ENCODE results near the gene FMN1. TPM values are rescaled to one million over a fixed set of nuclear protein-coding genes. Genes with fewer than 3 reads are reported as not detected.
"Not testable (repeated sequence)": the region's sequence is repeated elsewhere in the genome, so short reads cannot be mapped to it uniquely, and the experiment has no call there.

FMN1 gene
- total RNA-seq, 1 donor from 2014 or later: 2.2 TPM

DNA sequence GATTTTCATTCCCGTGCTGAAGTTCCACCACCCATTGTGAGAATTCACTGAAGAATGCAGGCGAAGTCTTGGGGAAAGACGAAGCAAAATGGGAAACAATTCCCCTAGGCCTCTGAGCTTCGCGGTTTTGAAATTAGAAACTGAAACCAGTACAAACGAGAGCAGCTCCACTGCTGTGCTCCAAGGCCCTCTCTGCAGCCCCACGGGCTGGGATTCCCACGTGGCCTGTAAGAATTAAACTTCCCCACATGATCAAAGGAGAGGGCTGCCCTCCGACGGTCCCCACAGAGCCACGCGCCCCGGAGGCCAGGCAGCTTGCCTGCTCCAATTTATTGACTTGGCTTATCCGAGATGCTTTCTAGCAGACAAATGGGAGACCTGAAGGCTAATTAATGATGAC is 332.8 kb downstream of the FMN1 start:
- no peak for DNase-seq (ENCODE audit: low spot score)
- intact Hi-C loops (cut with DNase I): no loop called here

DNA sequence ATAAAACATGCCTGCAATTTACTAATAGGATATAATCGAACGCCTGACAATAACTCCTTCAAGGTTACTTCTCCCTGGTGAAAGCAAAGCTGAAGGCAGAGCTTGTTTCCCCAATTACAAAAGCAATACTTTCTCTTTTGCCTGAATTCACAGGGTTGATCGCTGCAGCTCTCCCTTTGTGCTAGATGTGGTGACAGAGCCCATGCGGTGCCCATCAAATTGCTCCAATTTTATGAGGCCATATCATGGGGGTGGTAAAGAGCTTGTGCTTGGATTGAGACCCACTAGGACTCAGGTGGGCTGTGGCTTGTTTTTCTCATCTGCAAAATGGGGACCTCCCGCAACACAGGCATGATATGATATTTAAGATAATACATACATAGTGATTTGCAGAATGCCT is 333.3 kb downstream of the FMN1 start:
- intact Hi-C loops (cut with DNase I): no loop called here
- DNase-seq (ENCODE audit: low spot score): no peak

DNA sequence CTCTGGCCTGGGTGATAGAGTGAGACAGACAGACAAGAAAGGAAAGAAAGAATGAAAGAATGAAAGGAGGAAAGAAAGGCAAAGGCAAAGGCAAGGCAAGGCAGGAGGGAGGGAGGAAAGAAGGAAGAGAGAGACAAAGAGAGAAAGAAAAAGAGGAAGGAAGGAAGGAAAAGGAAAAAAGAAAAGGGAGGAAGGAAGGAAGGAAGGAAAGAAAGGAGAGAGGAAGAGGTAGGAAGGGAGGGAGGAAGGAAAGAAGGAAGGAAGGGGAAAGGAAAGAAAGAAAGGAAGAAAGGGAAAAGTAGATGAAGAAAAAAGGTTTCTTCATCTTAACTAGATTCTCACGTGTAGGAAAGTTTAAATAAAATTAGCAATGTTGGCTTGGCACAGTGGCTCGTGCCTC is 334.5 kb downstream of the FMN1 start:
- DNase-seq (ENCODE audit: low spot score): no peak
- intact Hi-C loops (cut with DNase I): loop anchor here (10.0 kb wide), 1 partner anchor 135 kb away; no protein-coding TSS in a partner anchor

DNA sequence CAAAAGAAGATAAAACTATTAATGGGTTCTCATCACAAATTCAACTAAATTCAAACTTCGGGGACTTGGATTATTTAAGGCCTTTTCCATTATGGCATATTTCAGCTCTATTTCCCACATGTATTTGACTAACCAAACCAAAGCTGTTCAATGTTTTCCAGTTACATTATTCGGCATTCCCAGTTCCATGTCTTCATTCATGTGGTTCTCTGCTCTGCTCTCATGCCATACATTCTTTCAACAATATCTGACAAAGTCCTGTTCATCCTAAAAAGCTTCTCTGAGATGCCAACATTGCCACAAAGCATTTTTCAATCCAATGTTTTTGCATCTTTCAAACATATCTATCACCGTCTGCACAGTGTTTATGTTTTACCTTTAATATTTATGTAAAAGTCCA is 335.3 kb downstream of the FMN1 start:
- intact Hi-C loops (cut with DNase I): loop anchor here (10.0 kb wide), 1 partner anchor 136 kb away; no protein-coding TSS in a partner anchor
- DNase-seq (ENCODE audit: low spot score): no peak

DNA sequence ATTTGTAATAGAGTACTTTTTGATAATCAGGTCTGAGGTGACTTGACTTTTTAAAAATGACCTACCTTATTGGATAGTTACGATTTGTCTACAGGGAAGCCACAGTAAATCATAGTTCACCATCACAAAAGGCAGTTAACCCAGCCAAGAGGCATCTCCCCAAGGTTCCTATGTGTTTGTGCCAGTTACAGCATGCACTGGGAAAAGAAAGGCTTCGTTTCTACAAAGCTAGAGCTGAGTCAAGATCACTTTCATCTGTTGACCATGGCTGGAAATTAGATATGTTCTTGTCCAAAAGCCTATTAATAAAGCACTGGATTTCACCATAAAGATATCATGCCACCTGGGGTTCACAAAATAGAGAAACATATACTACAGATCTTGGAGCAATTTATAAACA is 336.8 kb downstream of the FMN1 start:
- DNase-seq (ENCODE audit: low spot score): no peak
- intact Hi-C loops (cut with DNase I): loop anchor here (10.0 kb wide), 1 partner anchor 137 kb away; no protein-coding TSS in a partner anchor

DNA sequence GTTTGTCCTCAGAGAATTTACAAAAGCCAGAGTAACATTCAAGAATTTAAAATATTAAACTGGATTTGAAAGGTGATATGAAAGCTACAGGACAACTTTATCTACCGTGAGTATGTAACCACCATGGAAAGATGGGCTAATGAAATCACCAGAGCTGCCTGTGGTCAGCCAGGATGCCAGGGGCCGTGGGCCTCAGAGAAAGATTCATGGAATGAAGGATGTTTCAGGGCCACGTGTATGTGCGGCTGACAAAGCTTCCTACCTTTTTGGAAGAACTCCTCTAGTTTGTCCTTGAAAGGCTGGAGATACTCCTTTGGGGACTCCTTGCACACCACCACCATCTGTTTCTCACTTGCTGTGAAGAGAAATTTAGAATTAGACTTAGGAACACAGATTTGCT is 337.8 kb downstream of the FMN1 start:
- DNase-seq (ENCODE audit: low spot score): no peak
- intact Hi-C loops (cut with DNase I): loop anchor here (10.0 kb wide), 1 partner anchor 138 kb away; no protein-coding TSS in a partner anchor

DNA sequence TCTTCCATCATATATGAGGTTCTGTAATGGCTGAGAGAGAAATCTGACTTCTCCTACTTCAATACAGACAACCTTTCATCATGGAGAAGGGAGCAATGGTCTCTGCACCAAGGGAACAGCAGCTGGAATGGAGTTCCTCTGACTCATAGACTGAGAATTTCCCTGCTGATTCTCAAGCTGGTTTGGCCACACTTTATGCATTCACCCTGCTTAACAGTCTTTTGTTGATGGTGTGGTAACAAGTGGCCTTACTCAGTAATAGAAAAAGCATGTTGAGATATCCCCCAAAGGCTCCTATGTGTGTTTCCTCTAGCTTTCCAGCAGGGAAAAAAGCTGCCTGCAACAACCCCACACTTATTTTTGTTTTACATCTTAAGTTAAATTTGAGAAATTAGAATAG is 338.6 kb downstream of the FMN1 start:
- DNase-seq (ENCODE audit: low spot score): no peak
- intact Hi-C loops (cut with DNase I): loop anchor here (10.0 kb wide), 1 partner anchor 139 kb away; no protein-coding TSS in a partner anchor

DNA sequence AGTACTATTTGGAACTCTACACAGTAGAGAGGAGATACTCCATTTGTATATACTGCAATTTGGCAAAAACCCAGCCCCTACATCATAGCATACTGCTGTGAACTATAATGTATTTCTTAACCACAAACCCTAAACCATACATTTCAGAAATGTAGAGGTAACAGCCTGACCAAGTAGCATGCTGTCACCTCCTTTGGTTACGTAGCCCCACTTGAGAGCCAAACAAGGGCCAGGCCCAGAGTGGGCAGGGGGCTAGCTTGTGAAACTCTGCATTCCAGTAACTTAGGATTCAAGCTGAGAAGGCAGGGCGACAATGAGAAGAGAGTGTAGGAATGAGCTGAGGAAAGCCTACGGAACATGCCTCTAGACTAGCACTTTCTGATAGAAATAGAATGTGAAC is 340.9 kb downstream of the FMN1 start:
- no peak for DNase-seq (ENCODE audit: low spot score)
- intact Hi-C loops (cut with DNase I): loop anchor here (10.0 kb wide), 1 partner anchor 141 kb away; no protein-coding TSS in a partner anchor

DNA sequence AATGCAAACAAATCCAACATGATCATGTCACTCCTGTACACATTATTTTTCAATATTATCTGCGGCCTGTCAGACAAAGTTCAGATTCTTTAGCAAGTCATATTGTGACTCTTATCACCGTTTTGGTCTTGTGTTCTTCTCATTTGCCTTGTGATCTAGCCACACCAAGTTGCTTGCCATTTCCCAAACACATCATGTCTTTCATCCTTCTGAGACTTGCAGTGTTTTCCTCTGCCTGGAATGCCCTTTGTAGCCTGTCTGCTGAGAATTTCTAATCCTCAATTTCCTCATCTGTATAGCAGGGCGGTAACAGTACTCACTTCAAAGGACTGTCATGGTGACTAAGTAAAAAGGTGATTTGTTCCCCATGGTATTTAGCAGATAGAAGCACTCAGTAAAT is 341.7 kb downstream of the FMN1 start:
- intact Hi-C loops (cut with DNase I): loop anchor here (10.0 kb wide), 1 partner anchor 142 kb away; no protein-coding TSS in a partner anchor
- no peak for DNase-seq (ENCODE audit: low spot score)

DNA sequence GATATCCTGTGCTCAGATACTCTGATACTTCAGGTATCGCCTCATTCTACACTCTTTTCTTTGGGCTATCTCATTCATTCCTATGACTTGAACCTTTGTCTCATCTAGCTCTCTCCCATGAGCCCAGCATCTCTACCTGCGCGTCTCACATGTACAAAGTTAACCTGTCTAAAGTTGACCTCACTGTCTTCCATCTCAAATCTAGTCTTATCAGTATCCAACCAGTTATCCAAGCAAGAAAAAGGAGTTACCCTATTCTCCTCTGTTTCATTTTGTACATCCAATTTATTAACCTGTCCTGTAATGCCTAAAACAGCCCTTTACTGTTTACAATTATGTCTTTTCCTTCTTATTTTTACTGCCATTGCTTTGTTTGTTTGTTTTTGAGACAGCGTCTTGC is 342.5 kb downstream of the FMN1 start:
- intact Hi-C loops (cut with DNase I): loop anchor here (10.0 kb wide), 1 partner anchor 143 kb away; no protein-coding TSS in a partner anchor
- no peak for DNase-seq (ENCODE audit: low spot score)

DNA sequence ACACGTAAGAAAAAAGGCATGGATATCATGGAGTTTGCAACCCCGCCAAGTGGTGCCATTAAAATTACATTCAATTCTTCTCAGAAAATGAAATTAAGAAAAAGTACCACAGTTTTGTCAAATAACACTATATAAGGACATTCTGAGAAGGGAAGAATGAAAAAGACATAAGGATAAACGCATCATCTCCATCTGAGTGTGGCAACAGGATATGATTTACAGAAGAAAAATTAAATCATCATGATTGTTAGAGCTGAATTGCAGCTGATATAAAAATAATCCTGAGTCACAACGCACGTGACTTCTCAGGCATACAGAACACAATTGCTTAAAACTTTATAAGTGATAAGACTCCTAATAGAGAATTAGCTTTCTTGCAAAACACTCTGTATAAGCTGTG is 342.9 kb downstream of the FMN1 start:
- intact Hi-C loops (cut with DNase I): loop anchor here (10.0 kb wide), 1 partner anchor 143 kb away; no protein-coding TSS in a partner anchor
- DNase-seq (ENCODE audit: low spot score): no peak

DNA sequence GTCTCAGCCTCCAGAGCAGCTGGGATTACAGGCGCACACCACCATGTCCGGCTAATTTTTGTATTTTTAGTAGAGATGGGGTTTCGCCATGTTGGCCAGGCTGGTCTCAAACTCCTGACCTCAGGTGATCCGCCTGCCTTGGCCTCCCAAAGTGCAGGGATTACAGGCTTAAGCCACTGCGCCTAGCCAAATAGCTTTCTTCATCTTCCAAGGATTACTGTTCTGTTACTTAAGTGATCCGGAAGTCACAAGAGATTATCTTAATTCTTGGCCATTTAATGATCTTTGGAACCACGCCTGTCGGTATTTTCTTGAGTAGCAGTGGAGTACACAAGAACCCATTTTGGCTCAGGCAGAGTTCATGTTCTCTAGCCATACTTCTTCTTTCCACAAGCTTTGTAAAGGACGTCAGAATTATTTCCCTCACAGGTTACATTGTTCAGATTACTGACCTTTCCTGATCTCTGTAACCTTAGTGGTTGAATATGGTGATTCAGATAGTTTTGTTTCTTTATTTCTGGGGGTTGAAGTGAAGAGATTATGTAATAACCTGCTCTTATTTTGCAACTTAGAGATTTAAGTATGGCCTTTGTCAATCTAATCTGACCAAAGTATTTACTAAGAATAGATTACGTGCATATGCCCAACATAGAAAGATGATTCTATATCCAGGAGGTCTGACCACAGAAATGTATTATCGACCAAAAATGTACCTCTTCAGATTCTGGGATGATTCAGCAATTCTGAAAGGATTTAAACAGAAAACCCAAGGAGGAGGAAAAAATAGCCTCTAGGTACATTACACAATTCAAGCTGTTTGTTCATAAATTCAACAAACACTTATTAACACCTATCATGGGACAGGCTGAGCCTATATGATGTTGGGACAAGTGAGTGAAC is 344.5 kb downstream of the FMN1 start:
- no peak for DNase-seq (ENCODE audit: low spot score)
- intact Hi-C loops (cut with DNase I): loop anchor here (10.0 kb wide), 1 partner anchor 145 kb away; no protein-coding TSS in a partner anchor

DNA sequence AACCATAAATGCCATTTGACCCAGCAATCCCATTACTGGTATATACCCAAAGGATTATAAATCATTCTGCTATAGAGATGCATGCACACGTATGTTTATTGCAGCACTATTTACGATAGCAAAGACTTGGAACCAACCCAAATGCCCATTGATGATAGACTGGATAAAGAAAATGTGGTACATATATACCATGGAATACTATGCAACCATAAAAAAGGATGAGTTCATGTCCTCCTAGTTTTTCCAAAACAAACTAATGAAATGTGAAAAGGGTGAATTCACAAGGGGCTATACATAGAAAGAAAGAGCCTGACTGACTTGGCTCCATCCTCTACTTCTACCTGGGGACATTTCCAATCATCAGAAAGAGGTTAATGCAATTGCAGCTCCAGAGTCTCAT is 347.8 kb downstream of the FMN1 start:
- DNase-seq (ENCODE audit: low spot score); intact Hi-C loops (cut with DNase I): not testable (repeated sequence)

DNA sequence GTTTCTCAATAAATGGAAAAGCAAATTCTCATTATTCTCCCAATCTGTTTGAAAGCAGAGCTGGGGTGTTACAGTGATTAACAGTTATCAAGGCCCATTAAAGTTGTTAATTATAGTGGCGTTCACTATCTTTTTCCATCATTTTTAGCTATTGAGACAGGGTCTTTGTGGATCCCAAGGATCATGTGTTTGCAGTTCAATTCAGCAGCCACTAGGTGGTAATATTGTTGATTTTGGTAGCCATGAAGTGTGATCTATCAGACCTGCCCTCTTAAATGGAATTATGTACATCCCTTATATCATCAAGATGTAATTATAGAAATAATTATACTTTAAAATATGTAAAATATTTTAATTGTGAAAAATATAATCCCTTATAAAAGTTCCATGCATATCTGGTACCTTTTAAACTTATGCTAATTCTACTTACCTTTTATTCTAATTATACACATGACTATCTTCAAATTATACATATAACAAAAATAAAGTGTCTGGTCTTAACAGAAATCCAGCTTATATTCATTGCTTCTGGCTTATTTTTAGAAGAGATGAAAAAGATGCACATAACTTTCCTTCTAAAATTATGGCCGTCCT is 350.3 kb downstream of the FMN1 start:
- no peak for DNase-seq (ENCODE audit: low spot score)
- intact Hi-C loops (cut with DNase I): no loop called here

DNA sequence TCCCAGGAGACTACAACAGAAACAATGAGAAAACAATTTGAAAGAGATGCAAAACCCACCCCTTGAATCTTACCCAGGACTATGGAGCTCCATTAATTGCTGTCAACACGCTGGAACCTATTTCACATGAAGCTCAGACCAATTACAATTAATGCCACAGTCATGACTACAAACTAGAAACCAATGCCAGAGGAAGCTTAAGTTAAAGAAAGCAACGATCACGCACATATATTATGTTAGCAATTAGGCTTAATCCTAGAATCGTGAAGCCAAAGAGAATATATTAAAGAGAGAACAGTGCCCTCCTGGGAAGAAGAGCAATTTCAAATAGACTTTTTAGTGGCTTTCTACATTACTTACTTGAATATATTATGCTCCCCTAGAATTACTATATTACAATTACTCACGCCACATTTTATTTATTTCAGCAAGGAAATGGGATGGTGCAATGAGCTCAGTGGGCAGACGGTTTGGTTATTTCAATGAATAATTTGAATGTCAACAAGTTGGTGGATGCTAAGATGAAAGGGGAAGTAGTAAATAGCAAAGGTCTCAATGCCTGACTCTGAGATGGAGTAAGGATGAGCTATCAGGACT is 351.2 kb downstream of the FMN1 start:
- intact Hi-C loops (cut with DNase I): no loop called here
- DNase-seq (ENCODE audit: low spot score): no peak

DNA sequence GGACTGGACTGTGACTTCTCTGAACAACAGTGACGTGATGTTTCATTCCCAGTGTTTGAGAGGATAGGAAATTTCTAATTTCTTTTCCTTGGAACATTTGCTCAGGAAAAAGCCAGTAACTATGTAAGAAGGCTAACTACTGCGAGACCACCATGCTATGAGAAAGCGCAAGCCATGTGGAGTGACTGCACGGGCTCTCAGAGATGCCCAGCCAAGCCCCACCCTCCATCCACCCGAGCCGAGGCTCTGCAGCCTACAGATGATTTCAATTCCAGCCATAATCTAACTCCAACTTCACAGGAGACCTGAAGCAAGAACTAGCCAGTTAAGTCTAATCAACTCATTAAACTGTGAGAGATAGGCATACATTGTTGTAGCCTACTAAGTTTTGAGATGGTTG is 352.4 kb downstream of the FMN1 start:
- DNase-seq (ENCODE audit: low spot score): no peak
- intact Hi-C loops (cut with DNase I): no loop called here

DNA sequence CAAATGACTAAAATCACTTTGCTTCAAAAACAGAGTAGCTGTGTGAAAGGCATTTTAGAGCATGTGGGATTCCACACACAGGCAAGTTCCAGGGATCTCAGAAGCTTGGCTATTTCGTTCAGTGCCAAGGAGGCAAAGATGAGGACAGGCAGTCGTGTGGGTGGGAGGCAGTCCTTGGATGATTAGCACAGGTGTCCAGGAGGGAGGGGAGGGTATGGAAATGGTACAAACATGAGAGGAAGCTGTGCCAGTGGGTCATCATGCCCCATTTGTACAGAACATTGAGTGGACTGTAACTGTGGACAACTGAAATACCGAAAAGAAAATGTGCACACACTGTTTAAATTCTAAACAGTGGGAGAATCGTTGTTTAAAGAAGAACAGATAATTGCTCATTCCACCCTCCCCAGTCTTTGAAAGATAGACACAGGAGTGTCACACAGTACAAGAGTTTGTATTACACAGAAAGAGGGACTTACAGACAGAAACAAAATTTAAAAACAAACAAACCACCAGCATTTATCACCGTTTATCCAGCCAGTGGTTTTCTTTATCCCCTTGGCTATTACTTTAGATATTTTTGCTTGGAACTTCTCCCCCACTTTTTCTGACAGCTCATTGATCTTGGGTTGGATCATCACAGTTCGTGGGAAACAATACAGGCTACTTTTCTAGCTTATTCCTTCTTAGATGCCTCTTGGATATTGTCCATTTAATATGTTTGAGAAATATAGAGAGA is 353.8 kb downstream of the FMN1 start:
- no peak for DNase-seq (ENCODE audit: low spot score)
- intact Hi-C loops (cut with DNase I): no loop called here

DNA sequence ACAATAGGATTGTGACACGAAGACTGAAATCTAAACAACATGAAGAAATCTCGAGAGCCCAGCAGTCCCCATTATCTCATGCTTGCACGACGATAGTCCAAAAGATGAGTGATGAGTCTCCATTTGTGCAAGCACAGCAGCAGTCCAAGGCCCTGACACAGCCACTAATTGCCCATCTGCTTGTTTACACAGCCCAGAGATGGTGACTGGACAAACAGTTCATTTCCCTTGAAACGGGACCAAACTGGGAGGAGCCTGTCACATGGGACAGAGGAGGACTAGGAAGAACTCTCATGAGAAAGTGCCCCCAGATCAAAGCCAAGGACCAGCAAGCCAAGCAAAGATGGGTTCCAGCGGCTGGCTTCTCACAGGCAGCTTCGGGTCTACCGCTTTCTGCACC is 355.7 kb downstream of the FMN1 start:
- no peak for DNase-seq (ENCODE audit: low spot score)
- intact Hi-C loops (cut with DNase I): no loop called here

DNA sequence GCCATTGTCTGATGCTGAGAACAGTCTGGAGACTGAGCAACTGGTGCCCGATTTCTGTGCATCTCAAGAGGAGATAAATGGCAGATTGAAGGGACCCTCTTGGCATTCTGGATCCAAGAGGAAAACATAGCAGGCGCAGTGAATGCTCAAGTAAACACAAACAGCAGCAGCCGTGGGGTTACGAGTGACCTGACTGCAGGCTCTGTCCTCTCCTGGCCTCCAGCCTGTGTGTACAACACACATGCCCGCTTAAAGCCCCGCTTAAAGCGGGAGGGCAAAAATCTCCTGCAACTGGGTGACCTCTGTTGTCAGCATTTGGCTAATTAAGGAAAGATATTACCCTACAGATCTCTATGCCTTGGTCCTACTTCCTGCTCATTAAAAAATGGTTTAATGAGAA is 356.2 kb downstream of the FMN1 start:
- no peak for DNase-seq (ENCODE audit: low spot score)
- intact Hi-C loops (cut with DNase I): no loop called here

DNA sequence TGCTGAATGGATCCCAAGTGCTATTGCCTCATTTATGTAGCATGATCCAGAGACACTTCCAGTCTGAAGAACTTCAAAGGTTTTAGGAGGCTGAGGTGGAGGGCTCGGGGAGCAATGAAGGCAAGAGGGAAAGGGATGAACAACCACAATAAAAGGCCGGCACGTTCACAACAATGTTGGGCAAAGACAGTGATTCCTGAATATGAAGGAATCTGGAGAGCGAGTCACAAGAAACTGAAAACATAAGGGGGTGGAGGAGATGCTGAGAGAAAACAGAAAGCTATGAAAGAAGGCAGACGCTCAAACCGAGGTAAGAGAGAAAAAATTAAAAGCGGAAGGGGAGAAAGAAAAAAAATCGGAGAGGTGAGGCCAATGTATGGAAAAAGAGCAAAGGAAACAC is 356.6 kb downstream of the FMN1 start:
- intact Hi-C loops (cut with DNase I): no loop called here
- DNase-seq (ENCODE audit: low spot score): no peak
